ENCODE measurements around the gene TREM1. TPM values are rescaled to one million over a fixed set of nuclear protein-coding genes. Genes with fewer than 3 reads are reported as not detected.

Gene TREM1
- total and polyA plus RNA-seq, 2 donors (not counting 3 experiments of a cell fraction or from before 2014, with no cell fraction given): not detected

DNA sequence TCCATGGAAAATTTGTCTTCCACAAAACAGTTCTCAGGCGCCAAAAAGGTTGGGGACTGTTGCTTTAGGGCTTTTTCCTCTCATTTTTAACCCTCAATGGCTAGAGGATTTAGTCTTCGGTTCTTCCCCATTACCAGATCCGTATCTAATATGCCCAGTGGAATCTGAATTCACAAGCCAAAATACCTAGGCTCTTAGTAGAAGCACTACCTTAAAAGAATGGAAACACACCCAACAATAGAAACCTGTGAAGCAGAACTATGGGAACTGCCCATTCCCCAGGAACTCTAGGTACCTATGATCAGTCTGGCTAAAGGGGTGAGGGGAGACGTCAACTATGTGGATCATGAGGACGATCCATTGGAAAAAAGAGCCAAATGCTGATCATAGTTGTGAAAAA, 55.2 kb downstream of the TREM1 start:
- Histone ChIP-seq H3K27ac (ENCODE audit: insufficient read depth, low read depth, low read length) (no peak overlapping the region), H3K36me3 (ENCODE audit: control insufficient read depth in 2 of 2, extremely low read depth in 1 of 2, insufficient read depth in 2 of 2, low read length in 2 of 2) (no peaks in the 10 kb centered on the region), H3K4me3 (replicated peaks in 1 of 3; ENCODE audit: insufficient read depth in 1 of 3, low read depth in 1 of 3, low read length in 3 of 3) (no peak overlapping the region), H3K4me1 (ENCODE audit: control insufficient read depth, extremely low read depth, insufficient read depth, low read length) (no peaks in the 10 kb centered on the region), H2AFZ (ENCODE audit: low read depth, low read length) (no peak overlapping the region), H3K9ac (replicated peaks; ENCODE audit: extremely low read depth, insufficient read depth, low read length) (no peak overlapping the region), H3K9me1 (replicated peaks; ENCODE audit: control insufficient read depth, extremely low read depth, insufficient read depth, low read length) (no peaks in the 10 kb centered on the region), H3K4me2 (ENCODE audit: insufficient read depth, low read length) (no peak overlapping the region), H4K20me1 (replicated peaks; ENCODE audit: control insufficient read depth, extremely low read depth, insufficient read depth, low read length) (no peaks in the 10 kb centered on the region), H3K27me3 (ENCODE audit: control insufficient read depth in 2 of 2, insufficient read depth in 2 of 2, low read length in 2 of 2) (peaks cover 0 to 8% of the 10 kb centered on the region in 2 experiments), H3K9me3 (replicated peaks; ENCODE audit: control insufficient read depth, insufficient read depth, low read length) (no peaks in the 10 kb centered on the region), H3K79me2 (ENCODE audit: control insufficient read depth, insufficient read depth, low read length) (no peaks in the 10 kb centered on the region)
- DNase-seq (ENCODE audit: low read depth, low spot score) (no peak), FAIRE-seq (no peak)
- ChIA-PET POLR2A (no interaction called here), CTCF (no interaction called here)
- dilution Hi-C loops (cut with MboI; ENCODE audit: extremely low pct_ligation_motif_present, low sequenced_read_pairs) (no loop called here), intact Hi-C loops (cut with micrococcal nuclease) (no loop called here)
- no TSS peak for BruUV-seq (replicated peaks)
- TF ChIP-seq MYC (IDR thresholded peaks at IDR 0.05; ENCODE audit: low read depth, low read length): no peak
- no peak for TF ChIP-seq JUN (IDR thresholded peaks at IDR 0.05; ENCODE audit: borderline replicate concordance, insufficient read depth, insufficient read length, low read depth)
- no peak for TF ChIP-seq POLR2A (IDR thresholded peaks at IDR 0.05; ENCODE audit: low read depth, low read length)
- TF ChIP-seq, protein P1, sequence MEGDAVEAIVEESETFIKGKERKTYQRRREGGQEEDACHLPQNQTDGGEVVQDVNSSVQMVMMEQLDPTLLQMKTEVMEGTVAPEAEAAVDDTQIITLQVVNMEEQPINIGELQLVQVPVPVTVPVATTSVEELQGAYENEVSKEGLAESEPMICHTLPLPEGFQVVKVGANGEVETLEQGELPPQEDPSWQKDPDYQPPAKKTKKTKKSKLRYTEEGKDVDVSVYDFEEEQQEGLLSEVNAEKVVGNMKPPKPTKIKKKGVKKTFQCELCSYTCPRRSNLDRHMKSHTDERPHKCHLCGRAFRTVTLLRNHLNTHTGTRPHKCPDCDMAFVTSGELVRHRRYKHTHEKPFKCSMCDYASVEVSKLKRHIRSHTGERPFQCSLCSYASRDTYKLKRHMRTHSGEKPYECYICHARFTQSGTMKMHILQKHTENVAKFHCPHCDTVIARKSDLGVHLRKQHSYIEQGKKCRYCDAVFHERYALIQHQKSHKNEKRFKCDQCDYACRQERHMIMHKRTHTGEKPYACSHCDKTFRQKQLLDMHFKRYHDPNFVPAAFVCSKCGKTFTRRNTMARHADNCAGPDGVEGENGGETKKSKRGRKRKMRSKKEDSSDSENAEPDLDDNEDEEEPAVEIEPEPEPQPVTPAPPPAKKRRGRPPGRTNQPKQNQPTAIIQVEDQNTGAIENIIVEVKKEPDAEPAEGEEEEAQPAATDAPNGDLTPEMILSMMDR (IDR thresholded peaks at IDR 0.05; ENCODE audit: extremely low read depth in 1 of 2, insufficient read depth in 1 of 2, low read depth in 1 of 2, low read length in 2 of 2): no peak
- TF ChIP-seq EZH2 (IDR thresholded peaks at IDR 0.05; ENCODE audit: borderline replicate concordance, low read depth, low read length, severe bottlenecking): no peak
- TF ChIP-seq, protein P2, sequence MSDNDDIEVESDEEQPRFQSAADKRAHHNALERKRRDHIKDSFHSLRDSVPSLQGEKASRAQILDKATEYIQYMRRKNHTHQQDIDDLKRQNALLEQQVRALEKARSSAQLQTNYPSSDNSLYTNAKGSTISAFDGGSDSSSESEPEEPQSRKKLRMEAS (IDR thresholded peaks at IDR 0.05; ENCODE audit: insufficient read depth, insufficient read length): no peak
- no peak for TF ChIP-seq FOS (IDR thresholded peaks at IDR 0.05; ENCODE audit: borderline replicate concordance, insufficient read depth, low read length)
- no peak for TF ChIP-seq POLR2AphosphoS5 (IDR thresholded peaks at IDR 0.05; ENCODE audit: insufficient read depth, low read depth, low read length)
- no peak for TF ChIP-seq GATA2 (IDR thresholded peaks at IDR 0.05; ENCODE audit: insufficient read depth, insufficient read length, low read depth, low read length)

Measured in endothelial cell of umbilical vein (primary cell).